ENCODE results near the gene CHTOP. TPM values are rescaled to one million over a fixed set of nuclear protein-coding genes. Genes with fewer than 3 reads are reported as not detected.
"Not testable (repeated sequence)": the region's sequence is repeated elsewhere in the genome, so short reads cannot be mapped to it uniquely, and the experiment has no call there.

The CHTOP gene
- total and polyA plus RNA-seq, 2 of the 13 experiments (the other 11 are each of a cell fraction or from before 2014, with no cell fraction given) = 38.0 to 51.9 TPM

DNA sequence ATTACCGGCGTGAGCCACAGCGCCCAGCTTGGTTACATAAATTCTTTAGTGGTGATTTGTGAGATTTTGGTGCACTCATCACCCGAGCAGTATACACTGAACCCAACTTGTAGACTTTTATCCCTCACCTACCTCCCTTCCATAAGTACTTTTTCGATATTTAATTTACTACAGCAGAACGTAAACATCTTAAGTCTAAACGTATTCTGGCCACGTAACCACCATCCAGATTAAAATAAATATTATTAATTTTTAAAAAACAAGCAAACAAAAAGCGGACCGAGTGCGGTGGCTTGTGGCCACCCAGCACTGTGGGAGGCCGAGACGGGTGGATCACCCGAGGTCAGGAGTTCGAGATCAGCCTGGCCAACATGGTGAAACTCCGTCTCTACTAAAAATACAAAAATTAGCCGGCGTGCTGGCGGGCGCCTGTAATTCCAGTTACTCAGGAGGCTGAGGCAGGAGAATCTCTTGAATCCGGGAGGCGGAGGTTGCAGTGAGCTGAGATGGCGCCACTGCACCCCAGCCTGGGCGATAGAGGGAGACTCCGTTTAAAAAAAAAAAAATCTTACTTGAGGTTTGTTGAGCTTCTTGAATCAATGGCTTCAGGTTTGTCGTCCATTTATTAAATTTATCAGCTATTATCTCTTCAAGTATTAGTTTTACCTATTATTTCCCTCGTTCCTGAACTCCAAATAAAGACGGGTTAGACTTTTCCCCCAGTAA lies 37.9 kb downstream of the CHTOP start:
- BruUV-seq (replicated peaks); H4K20me1 ChIP-seq (ENCODE audit: insufficient read depth, low read length); H3K27me3 ChIP-seq (ENCODE audit: control insufficient read depth in 1 of 2, insufficient read depth in 2 of 2, low read length in 2 of 2); FAIRE-seq; in situ Hi-C loops (cut with HindIII; ENCODE audit: extremely low pct_ligation_motif_present, low pct_unique_long_range_greater_than_20kb); DNase-seq (ENCODE audit: low spot score); H3K9me3 ChIP-seq (ENCODE audit: low read length): not testable (repeated sequence)
- Histone ChIP-seq H3K36me3 (replicated peaks in 1 of 2; ENCODE audit: control insufficient read depth in 1 of 2, insufficient read depth in 2 of 2, low read length in 2 of 2) (peaks cover 14 to 24% of the 10 kb centered on the region in 2 experiments), H3K9ac (ENCODE audit: insufficient read depth, low read depth, low read length) (peak overlapping the region; percentile 86), H3K79me2 (ENCODE audit: insufficient read depth, low read length) (peaks cover 33% of the 10 kb centered on the region), H3K27ac (ENCODE audit: extremely low read length, insufficient read depth, low read length) (peak overlapping the region; percentile 90), H2AFZ (ENCODE audit: low read length) (peak overlapping the region; percentile 91), H3K4me1 (ENCODE audit: insufficient read depth, low read length) (peaks cover 29% of the 10 kb centered on the region), H3K4me2 (ENCODE audit: low read depth, low read length) (peak overlapping the region; percentile 75), H3K4me3 (replicated peaks in 1 of 3; ENCODE audit: insufficient read depth in 1 of 3, low read depth in 2 of 3, low read length in 3 of 3) (peak overlapping the region; percentile 59 to 92 (median 76))
- ChIA-PET POLR2A (interaction anchor here (0.7 to 2.1 kb wide), 13 partner anchors 8 to 319 kb away, joined by 3 to 9 read pairs (median 4); partner anchors contain the start of genes CHTOP, INTS3, RPS27 and S100A1), CTCF (ENCODE audit: low intra/inter-chr PET ratio, low total read pairs) (interaction anchor here (1.2 kb wide), 1 partner anchor 78 kb away, joined by 5 read pairs; no protein-coding TSS in a partner anchor)
- intact Hi-C loops (cut with micrococcal nuclease; ENCODE audit: unreplicated experiment) = loop anchor here (5.0 kb wide), 2 partner anchors 39 to 56 kb away; partner anchors contain the start of genes CHTOP and INTS3
- peak; percentile 65 for ATAC-seq
- 2% methylated on average over 28 of the region's 28 CpGs for WGBS (ENCODE audit: low lambda C conversion rate)
- TF ChIP-seq ZNF607 (CRISPR knock-in tag; IDR thresholded peaks at IDR 0.05; ENCODE audit: borderline replicate concordance) (0 out of 2 replicates have a peak, but pooled peaks have one; percentile 30), ZNF441 (CRISPR knock-in tag; IDR thresholded peaks at IDR 0.05; ENCODE audit: borderline replicate concordance) (peak; percentile 91), NCOA1 (CRISPR knock-in tag; IDR thresholded peaks at IDR 0.05) (0 out of 2 replicates have a peak, but pooled peaks have one; percentile 11), STAG1 (CRISPR knock-in tag; IDR thresholded peaks at IDR 0.05) (0 out of 2 replicates have a peak, but pooled peaks have one; percentile 6), KLF16 (CRISPR knock-in tag; IDR thresholded peaks at IDR 0.05) (peak in 1 of 2 experiments; percentile 21; a peak in 1 of 4 replicates), ZNF232 (CRISPR knock-in tag; IDR thresholded peaks at IDR 0.05; ENCODE audit: borderline replicate concordance) (peak; percentile 11; the same call in 1 of the 2 replicates), ZNF136 (CRISPR knock-in tag; IDR thresholded peaks at IDR 0.05; ENCODE audit: low read depth) (0 out of 2 replicates have a peak, but pooled peaks have one; percentile 12), HNRNPLL (IDR thresholded peaks at IDR 0.05; ENCODE audit: low read depth, low read length, poor library complexity, severe bottlenecking) (peak; percentile 87), KDM2A (CRISPR knock-in tag; IDR thresholded peaks at IDR 0.05; ENCODE audit: borderline replicate concordance, low read depth) (peak; percentile 23; the same call in 1 of the 2 replicates), ADNP (CRISPR knock-in tag; IDR thresholded peaks at IDR 0.05) (0 out of 2 replicates have a peak, but pooled peaks have one; percentile 30), SAP130 (CRISPR knock-in tag; IDR thresholded peaks at IDR 0.05; ENCODE audit: low read depth) (peak; percentile 2; the same call in 1 of the 2 replicates), NFIC (IDR thresholded peaks at IDR 0.05; ENCODE audit: low read length) (0 out of 2 replicates have a peak, but pooled peaks have one; percentile 22)
- TF ChIP-seq, protein P1, sequence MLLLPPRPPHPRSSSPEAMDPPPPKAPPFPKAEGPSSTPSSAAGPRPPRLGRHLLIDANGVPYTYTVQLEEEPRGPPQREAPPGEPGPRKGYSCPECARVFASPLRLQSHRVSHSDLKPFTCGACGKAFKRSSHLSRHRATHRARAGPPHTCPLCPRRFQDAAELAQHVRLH (CRISPR knock-in tag; IDR thresholded peaks at IDR 0.05; ENCODE audit: borderline replicate concordance, low read depth) = 0 out of 2 replicates have a peak, but pooled peaks have one; percentile 11
- TF ChIP-seq, protein P2, sequence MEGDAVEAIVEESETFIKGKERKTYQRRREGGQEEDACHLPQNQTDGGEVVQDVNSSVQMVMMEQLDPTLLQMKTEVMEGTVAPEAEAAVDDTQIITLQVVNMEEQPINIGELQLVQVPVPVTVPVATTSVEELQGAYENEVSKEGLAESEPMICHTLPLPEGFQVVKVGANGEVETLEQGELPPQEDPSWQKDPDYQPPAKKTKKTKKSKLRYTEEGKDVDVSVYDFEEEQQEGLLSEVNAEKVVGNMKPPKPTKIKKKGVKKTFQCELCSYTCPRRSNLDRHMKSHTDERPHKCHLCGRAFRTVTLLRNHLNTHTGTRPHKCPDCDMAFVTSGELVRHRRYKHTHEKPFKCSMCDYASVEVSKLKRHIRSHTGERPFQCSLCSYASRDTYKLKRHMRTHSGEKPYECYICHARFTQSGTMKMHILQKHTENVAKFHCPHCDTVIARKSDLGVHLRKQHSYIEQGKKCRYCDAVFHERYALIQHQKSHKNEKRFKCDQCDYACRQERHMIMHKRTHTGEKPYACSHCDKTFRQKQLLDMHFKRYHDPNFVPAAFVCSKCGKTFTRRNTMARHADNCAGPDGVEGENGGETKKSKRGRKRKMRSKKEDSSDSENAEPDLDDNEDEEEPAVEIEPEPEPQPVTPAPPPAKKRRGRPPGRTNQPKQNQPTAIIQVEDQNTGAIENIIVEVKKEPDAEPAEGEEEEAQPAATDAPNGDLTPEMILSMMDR (CRISPR knock-in tag; IDR thresholded peaks at IDR 0.05) = peak; percentile 15; the same call in 1 of the 2 replicates
- TF ChIP-seq, protein P3, sequence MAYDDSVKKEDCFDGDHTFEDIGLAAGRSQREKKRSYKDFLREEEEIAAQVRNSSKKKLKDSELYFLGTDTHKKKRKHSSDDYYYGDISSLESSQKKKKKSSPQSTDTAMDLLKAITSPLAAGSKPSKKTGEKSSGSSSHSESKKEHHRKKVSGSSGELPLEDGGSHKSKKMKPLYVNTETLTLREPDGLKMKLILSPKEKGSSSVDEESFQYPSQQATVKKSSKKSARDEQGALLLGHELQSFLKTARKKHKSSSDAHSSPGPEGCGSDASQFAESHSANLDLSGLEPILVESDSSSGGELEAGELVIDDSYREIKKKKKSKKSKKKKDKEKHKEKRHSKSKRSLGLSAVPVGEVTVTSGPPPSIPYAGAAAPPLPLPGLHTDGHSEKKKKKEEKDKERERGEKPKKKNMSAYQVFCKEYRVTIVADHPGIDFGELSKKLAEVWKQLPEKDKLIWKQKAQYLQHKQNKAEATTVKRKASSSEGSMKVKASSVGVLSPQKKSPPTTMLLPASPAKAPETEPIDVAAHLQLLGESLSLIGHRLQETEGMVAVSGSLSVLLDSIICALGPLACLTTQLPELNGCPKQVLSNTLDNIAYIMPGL (CRISPR knock-in tag; IDR thresholded peaks at IDR 0.05; ENCODE audit: borderline replicate concordance in 1 of 2, low read depth in 1 of 2) = peak in 1 of 2 experiments; percentile 55; a peak in 2 of 4 replicates
- TF ChIP-seq, protein P4, sequence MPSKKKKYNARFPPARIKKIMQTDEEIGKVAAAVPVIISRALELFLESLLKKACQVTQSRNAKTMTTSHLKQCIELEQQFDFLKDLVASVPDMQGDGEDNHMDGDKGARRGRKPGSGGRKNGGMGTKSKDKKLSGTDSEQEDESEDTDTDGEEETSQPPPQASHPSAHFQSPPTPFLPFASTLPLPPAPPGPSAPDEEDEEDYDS (CRISPR knock-in tag; IDR thresholded peaks at IDR 0.05) = 0 out of 2 replicates have a peak, but pooled peaks have one; percentile 6

All from HepG2 (cell line).